ENCODE results near the gene PALM2AKAP2. TPM values are rescaled to one million over a fixed set of nuclear protein-coding genes. Genes with fewer than 3 reads are reported as not detected.
A peak's percentile ranks its signal among the peaks of the same experiment; 100 is the strongest.

The PALM2AKAP2 gene
- total RNA-seq, 1 experiment from 2014 or later = 2.1 TPM

DNA sequence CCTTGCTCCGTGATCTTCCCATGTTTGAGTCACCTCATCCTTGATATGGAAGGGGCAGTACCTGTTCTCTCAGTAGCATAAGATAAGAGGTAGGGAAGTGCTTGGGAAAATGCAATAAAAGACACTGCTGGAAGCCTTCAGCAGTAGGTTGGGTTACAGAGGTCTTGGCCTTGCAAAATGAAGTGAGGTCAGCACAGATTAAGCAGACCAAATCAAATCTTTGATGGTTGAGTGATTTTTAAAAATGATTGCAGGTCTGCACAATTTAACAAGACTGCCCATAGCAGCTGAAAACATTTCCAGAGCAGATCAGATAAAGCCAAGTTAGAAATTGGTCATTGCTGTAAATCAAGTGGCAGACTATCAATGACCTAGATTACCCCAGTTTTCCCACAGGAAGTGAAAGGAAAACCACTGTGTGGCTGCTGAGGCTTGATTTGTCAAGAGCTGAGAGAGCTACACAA is 32.9 kb downstream of the PALM2AKAP2 start:
- BruUV-seq (replicated peaks) = no TSS peak
- ChIA-PET CTCF (interaction anchor here (0.6 kb wide), 1 partner anchor 39 kb away, joined by 3 read pairs; no protein-coding TSS in a partner anchor), POLR2A (ENCODE audit: unreplicated experiment) (no interaction called here)
- DNase-seq = peak in 1 of 2 experiments; percentile 42
- TF ChIP-seq EZH2 (IDR thresholded peaks at IDR 0.05; ENCODE audit: low read depth) (no peak), CTCF (conservative IDR thresholded peaks at IDR 0.05) (no peak)
- H3K9me3 ChIP-seq (ENCODE audit: insufficient read depth, low read depth) = peaks cover 4% of the 10 kb centered on the region; the same call in 1 of the 2 replicates
- H3K4me2 ChIP-seq = no peak overlapping the region
- peaks cover 35% of the 10 kb centered on the region for H3K4me1 ChIP-seq (replicated peaks; ENCODE audit: insufficient read depth)
- no peak overlapping the region for H3K27ac ChIP-seq
- intact Hi-C loops (cut with micrococcal nuclease; ENCODE audit: unreplicated experiment) = no loop called here
- H3F3A ChIP-seq (ENCODE audit: insufficient read depth, low read depth) = peaks cover 29% of the 10 kb centered on the region
- H3K36me3 ChIP-seq (ENCODE audit: low read depth) = no peaks in the 10 kb centered on the region; the same call in 1 of the 2 replicates
- H3K79me2 ChIP-seq (ENCODE audit: low read depth) = no peaks in the 10 kb centered on the region
- no peak overlapping the region for H3K4me3 ChIP-seq
- no peaks in the 10 kb centered on the region for H4K20me1 ChIP-seq (ENCODE audit: insufficient read depth)
- no peaks in the 10 kb centered on the region for H3K27me3 ChIP-seq (ENCODE audit: insufficient read depth, low read depth)
- no peak overlapping the region for H2AFZ ChIP-seq
- H3K9me2 ChIP-seq (ENCODE audit: insufficient read depth) = no peaks in the 10 kb centered on the region

GRCh38 chr9:109813303-109813702 is 33.3 kb downstream of the PALM2AKAP2 start:
- no peaks in the 10 kb centered on the region for H3K79me2 ChIP-seq (ENCODE audit: low read depth)
- no peaks in the 10 kb centered on the region for H4K20me1 ChIP-seq (ENCODE audit: insufficient read depth)
- H3K4me2 ChIP-seq = no peak overlapping the region
- no peaks in the 10 kb centered on the region; the same call in 1 of the 2 replicates for H3K36me3 ChIP-seq (ENCODE audit: low read depth)
- POLR2A ChIA-PET (ENCODE audit: unreplicated experiment) = no interaction called here
- peaks cover 33% of the 10 kb centered on the region for H3F3A ChIP-seq (ENCODE audit: insufficient read depth, low read depth)
- H3K4me3 ChIP-seq = no peak overlapping the region
- H2AFZ ChIP-seq = no peak overlapping the region
- H3K27me3 ChIP-seq (ENCODE audit: insufficient read depth, low read depth) = no peaks in the 10 kb centered on the region
- CTCF ChIA-PET = interaction anchor here (0.6 kb wide), 1 partner anchor 39 kb away, joined by 3 read pairs; no protein-coding TSS in a partner anchor
- BruUV-seq (replicated peaks) = no TSS peak
- no peak overlapping the region for H3K27ac ChIP-seq
- no peak for TF ChIP-seq EZH2 (IDR thresholded peaks at IDR 0.05; ENCODE audit: low read depth)
- TF ChIP-seq CTCF (conservative IDR thresholded peaks at IDR 0.05) = no peak
- intact Hi-C loops (cut with micrococcal nuclease; ENCODE audit: unreplicated experiment) = no loop called here
- H3K4me1 ChIP-seq (replicated peaks; ENCODE audit: insufficient read depth) = peaks cover 38% of the 10 kb centered on the region
- no peak for DNase-seq
- H3K9me2 ChIP-seq (ENCODE audit: insufficient read depth) = no peaks in the 10 kb centered on the region
- peaks cover 3% of the 10 kb centered on the region; the same call in 1 of the 2 replicates for H3K9me3 ChIP-seq (ENCODE audit: insufficient read depth, low read depth)

- ChIA-PET POLR2A (ENCODE audit: unreplicated experiment) (no interaction called here), CTCF (no interaction called here)
- Histone ChIP-seq H3K9me2 (ENCODE audit: insufficient read depth) (no peaks in the 10 kb centered on the region), H4K20me1 (ENCODE audit: insufficient read depth) (no peaks in the 10 kb centered on the region), H3K4me1 (replicated peaks; ENCODE audit: insufficient read depth) (peaks cover 40% of the 10 kb centered on the region), H3K4me2 (no peak overlapping the region), H3K27ac (no peak overlapping the region), H3K9me3 (ENCODE audit: insufficient read depth, low read depth) (no peaks in the 10 kb centered on the region), H3K36me3 (ENCODE audit: low read depth) (no peaks in the 10 kb centered on the region; the same call in 1 of the 2 replicates), H3K27me3 (ENCODE audit: insufficient read depth, low read depth) (no peaks in the 10 kb centered on the region), H3F3A (ENCODE audit: insufficient read depth, low read depth) (peaks cover 34% of the 10 kb centered on the region), H3K79me2 (ENCODE audit: low read depth) (peaks cover 4% of the 10 kb centered on the region; the same call in 1 of the 2 replicates), H3K4me3 (no peak overlapping the region), H2AFZ (no peak overlapping the region)
- intact Hi-C loops (cut with micrococcal nuclease; ENCODE audit: unreplicated experiment) = loop anchor here (2.0 kb wide), 1 partner anchor 291 kb away; no protein-coding TSS in a partner anchor
- DNase-seq = no peak
- TF ChIP-seq EZH2 (IDR thresholded peaks at IDR 0.05; ENCODE audit: low read depth) (no peak), CTCF (conservative IDR thresholded peaks at IDR 0.05) (no peak)
- BruUV-seq (replicated peaks) = no TSS peak
Observed at GRCh38 chr9:109813829-109814228, 33.8 kb downstream of the PALM2AKAP2 start.
